NCI-H526 (cell line): ENCODE results near the gene SLC35F4.
"Not testable (repeated sequence)": the region's sequence is repeated elsewhere in the genome, so short reads cannot be mapped to it uniquely, and the experiment has no call there.

Experiments used
- DNase-seq, 2 experiments: peaks; one replicate each; lab custom pipeline; 2025; lab: John Stamatoyannopoulos, UW

SLC35F4 gene

DNA sequence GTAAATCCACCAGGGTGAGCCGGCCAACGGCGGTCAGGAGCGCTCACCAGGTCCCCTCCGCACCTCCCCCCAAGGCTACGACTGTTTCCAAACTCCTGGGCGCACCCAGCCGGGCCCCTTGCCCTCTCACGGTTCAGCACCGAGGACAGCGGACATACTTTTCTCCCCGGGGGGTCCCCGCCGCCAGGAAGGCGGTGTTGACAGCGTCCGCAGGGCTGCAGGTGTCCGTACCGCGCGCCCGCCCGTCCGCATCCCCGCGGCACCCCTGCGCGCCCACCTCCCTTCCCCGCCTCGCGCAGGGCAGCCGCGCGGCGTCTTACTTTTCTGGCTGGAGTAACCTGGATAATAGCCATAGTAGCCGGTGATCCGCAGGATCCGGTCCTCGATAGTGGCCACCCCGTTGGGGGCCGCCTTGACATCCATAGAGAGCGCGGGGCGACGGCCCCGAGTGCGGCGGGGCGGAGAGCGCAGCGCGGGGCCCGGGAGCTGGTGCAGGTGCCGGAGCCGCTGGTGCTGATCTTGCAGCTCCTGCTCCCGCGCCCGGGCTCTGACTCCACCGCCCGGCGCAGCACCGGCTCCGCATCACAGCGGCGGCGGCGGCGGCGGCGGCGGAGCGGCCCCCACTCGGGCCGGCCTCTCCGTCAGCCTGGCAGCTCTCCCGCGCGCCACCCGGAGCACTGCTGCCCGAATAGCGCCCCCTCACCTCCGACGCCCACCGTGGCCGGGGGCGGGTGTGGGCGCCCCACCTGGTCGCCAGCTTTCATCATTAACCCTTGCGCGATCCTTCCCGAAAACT, at the start of gene SLC35F4:
Gene SLC35F4 (minus strand): TSS at position 690 of the 796 bp plus-strand sequence.
- DNase-seq, result peak; percentile 64 to 86

DNA sequence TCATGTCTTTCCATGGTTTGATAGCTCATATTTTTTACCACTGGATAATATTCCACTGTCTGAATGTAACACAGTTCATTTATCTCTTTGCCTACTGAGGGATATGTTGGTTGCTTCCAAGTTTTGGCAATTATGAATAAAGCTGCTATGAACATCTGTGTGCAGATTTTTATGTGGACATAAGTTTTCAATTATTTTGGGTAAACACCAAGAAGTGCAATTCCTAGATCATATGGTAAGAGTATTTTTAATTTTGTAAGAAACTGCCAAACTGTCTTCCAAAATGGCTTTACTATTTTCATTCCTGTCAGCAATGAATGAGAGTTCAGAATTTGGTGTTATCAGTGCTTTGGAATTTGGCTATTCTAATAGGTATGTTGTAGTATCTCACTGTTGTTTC, 43.7 kb upstream of the SLC35F4 start:
- DNase-seq, result no peak

DNA sequence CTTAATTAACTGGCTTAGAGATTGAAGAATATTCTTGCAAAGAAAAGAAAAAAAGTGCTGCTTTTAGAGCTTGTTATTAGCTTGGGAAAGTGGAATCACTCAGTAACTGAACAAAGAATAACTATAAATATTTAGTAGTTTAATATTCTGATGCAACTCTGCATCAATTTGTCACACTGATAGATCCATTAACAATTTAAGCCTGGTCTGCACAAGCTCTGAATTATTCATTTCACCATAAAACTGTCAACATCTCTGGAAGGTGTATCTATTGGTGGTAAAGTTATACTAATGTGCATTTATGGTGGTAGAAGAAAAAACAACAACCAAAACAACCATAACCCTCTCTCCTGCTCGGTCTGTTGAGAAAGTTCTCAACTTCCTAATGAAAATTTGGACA, 38.1 kb upstream of the SLC35F4 start:
- DNase-seq, result no peak

DNA sequence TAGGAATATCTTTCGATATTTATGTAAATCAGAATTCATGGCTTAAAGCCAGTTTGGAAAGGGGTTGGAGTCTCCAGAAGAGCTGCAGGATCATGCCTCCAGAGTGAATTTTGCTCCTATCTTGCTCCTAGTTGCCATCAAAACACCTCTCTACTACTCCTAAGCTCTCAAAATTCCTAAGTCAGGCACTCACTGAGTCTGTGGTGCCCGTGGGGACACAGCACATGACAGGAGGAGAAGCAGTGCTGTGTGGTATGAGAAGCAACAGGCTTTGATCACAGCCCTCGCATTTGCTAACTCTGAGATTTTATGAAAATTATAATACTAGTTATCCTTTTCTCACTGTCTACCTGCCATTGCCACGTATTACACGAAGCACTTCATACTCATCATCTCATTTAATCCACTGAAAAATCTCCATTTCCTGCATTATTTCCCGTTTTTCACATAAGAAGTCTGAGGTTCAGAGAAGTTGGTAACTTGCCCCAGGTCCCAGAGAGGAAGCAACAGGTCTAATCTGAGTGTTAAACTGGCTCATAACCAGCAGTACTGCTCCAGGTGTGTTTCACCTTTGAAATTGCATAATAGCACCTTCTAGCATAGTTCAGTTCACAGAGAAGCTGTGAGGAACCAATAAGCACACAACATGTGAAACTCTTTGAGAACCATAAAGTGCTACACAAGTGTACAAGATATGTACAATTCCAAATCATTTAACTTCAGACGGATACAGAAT, 33.1 kb upstream of the SLC35F4 start:
- DNase-seq, result peak in 1 of 2 experiments; percentile 75

DNA sequence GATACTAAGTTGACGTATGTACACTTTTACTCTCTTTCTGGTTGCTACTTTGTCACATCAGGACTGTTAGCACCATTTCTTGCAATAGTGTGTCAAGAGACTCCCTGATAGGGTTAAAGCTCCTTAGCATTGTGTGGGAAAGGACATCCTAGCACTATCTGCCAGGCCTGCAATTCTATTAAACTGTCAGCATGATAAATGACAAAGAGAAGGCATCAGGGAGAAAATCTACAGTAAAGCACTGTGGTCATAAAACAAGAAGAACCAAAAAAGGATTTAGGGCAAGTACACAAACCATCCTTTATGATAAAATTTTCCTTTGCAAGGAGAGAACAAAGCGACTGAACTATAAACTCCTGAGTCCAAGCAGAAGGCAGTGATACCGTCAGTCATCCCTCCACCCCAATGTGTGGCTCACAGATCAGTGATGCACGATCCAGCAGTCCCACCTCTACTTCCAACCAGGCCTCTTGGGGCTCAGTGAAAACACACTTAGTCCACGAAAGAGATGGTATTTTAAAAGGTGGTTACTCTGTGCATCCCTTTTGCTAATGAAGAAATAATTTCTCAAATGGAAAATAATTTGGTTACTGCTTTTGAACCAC, 31.4 kb upstream of the SLC35F4 start:
- DNase-seq, result peak; percentile 50 to 55

DNA sequence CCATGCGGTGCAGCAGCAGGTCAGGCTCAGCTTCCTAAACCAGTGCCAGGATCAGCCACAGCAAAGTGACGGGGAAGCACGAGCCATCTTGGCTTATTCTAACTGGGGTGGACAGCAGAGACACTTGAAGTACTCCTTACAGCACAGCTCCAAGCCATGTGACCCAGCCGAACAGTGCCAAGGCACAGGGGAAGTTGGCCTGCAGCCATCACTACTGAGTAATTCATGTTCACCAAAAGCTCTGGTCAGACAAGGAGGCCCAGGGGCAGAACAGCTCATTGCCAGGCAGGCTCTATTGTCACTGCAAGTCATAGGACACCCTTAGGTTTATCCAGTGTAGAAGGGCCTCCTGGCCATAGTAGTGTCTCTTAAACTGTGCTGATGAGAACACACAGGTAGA, 23.4 kb upstream of the SLC35F4 start:
- DNase-seq, result no peak

DNA sequence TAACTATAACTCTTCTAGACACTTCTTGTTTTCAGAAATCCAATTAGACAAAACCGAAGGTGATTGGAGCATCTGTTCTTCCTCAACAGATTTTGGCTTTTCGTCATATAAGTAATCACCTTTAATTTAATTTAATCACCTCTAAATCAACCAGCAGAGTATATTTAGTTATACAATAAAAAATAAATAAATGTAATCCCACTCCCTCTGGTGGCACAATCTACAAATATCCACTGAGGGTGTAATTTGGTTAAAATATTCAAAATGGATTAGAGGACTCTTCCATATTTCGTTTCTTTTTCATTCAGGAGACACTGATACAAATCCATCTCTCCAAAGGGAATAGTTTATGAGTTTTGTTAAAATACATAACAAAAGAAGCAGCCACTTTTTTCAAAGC, 18.3 kb upstream of the SLC35F4 start:
- peak in 1 of 2 experiments; percentile 44 for DNase-seq

DNA sequence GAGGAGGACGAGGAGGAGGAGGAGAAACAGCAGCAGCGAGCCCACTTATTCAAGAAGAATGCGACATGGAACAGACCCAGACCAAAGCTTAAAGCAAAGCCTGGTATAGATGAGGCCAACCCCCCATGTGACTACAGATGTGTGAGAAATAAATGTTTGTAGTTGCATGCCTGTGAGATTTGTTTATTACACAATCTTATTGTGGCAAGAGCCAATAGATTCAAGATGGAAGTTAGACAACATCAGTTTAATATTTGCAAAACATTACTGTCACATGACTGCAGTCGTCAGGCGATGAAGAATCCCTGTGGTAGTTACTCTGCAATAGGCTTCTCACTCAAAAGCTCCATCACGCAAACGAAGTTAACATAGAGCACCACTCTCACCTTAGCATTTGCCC, 17.2 kb upstream of the SLC35F4 start:
- DNase-seq, result no peak

DNA sequence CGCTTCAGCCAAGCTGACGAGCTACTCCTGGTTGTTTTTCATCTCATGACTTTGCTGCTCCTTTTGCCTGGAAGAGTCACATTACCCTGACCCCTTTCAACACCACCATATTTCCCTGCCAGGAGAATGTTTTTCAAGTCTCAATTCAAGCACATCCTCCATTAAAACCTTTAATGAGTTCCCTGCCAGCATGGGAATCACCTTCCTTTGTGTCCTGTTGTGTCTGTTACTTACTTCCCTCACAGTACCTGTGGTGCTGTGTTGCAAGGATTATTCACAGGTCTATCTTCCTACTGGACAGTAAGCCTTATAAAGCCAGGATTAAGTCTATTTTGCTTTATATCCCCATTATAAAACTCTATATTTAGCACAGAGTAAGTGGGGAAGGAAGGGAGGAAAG, 13.6 kb upstream of the SLC35F4 start:
- no peak for DNase-seq

DNA sequence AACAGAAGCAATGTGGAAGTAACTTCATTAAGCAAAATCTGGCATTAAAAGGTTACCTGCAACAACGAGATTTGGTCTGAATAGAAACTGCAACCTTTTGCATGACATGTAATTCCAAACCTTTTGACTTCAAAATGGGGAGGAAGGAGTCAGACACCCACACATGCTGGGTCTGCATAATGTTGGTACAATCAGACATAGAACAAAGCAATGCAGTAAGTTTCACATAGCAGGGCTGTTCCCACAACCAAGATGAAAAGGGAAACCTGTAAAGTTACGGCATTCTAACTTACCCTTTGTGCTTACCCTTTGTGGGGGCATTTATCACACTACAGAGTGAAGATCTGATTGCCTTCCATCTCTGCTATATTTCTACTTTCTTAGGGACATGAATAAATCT, 10.1 kb upstream of the SLC35F4 start:
- DNase-seq, result no peak

DNA sequence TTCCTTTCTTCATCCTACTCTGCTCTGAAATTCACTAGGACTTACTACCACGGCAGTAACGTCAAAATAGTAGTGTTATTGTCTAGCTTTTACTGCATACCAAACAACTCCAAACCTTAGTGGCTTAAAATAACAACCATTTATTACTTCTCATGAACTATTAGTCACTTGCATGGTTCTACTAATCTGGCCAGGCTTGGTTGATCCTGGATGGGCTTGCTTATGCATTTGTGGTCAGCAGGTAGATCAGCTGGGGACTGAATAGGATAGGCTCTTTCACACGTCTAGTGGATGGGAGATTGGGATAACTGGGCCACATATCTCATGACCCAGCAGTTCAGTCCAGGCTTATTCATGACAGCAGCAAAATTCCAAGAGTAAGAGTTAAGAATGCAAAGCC, 9.4 kb upstream of the SLC35F4 start:
- DNase-seq, result no peak

DNA sequence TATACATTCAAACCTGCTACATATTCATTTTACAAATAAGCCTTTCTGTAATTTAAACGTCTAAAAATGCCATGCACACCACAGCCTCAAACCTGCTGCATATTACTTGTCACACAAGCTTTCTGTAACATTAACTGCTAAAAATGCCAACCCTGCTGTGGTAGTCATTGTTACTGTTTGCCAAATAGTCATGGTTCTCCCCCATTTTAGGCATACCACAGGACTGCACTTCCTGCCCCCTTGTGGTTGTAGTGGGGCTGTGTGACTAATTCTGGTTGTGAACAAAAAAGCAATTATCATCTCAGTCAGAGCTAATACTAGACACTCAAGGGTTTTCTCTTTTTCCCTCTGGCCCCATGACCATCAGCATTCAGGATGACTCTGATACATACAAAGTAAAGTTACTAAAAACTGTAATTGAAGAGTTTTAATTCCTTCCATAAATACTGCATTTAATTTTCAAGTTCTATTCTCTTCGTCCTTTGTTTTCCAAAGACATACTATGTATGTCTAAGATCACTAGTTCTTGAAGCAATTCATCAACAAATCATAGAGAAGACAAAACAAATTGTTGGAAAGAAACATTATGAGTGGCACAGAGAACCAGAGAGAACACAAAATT, 5.7 kb upstream of the SLC35F4 start:
- peak; percentile 56 to 87 for DNase-seq

DNA sequence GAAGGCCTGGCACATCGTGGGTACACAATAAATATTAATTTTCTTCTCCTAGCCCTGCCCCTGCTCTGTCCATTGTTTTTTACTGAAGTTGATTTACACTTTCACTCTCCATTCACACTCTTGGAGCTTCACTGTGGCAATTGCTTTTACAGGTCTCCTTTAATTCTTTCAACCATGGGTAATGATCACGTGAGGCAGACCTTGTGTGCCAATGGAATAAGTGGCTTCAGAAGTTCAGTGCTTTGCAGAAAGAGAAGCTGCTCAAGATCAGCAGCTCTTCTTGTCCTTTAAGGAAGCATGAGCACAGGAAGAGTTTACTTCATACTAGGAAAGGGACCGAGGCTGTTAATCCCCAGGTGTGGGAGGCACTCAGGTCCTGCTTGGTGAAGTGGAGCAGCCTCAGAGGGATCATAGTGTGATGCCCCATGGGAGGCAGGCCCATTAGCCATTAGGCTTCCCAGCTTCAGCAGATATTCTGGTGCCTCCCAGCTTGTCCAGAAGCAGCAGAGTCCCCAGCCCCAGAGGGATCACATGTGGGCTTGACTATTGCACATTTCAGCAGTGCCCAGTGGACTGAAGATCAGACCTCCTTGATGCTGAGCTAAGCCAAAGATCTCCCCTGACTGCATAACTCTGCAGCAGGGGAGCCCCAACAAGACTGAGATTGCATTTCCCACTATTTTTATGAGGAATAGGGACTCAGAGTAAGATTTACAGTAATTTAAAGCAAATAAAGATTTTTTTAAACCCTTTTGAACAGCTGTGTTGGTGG, 5.0 kb upstream of the SLC35F4 start:
- DNase-seq, result peak; percentile 25 to 63

DNA sequence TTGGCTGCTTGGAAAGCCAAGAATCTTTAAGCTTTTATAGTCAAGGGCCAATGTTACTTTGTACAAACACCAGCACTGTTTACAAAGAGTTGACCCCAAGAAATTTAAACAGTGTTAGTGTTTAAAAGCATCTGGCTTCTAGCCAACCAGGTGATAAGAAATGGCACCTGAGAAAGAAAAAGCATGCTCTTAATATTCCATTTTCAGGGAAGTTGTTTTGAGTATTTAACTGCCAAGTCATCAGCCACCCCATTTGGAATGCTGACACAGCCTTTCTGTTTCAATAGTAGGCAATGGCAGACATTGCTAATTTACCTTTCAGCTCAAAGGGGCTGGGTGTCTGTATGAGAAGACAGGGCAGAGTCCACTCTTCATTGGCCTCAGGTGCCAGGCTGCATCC, 3.7 kb upstream of the SLC35F4 start:
- DNase-seq, result peak; percentile 44 to 69

DNA sequence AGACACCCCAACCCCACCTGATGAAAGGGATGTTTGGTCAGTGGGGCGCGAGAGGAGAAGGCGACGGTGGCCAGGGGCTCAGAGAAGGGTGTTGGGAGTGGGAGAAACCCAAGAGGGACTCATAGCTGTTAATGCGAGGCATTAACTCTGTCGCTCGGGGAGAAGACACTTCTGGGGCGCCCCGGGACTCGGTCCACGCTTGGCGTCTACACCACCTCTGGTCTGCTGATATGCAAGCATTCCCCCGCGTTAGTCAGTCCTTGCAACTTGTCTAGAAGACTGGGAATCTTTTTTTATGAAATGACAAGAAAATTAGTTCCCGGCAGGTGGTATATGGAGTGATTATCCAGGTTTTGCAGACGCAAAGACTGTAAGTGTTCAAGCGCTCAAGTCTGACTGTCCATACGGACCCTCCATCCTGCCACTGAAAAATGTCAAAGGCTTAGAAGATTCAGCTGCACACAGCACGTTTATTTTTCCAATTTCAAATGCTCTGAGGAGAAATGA, 360 bp upstream of the SLC35F4 start:
- DNase-seq, result peak; percentile 64 to 75

DNA sequence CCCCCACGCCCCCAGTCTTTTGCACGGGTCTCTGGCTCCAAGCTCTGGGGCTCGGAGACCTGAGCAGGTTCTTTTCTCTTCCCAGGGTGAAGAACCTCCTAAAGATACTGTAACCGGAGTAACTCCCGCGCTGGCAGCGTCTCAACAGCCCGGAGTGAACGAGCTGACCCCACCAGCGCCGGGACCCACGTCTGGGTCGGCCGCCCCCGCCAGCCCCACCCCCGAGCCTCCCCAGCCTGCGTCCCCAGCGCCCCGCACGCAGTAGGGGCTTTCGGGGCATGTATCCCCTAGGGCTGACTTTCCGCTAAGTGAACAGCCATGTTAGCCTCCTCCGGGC, 858 bp downstream of the SLC35F4 start:
- DNase-seq, result peak in 1 of 2 experiments; percentile 89

DNA sequence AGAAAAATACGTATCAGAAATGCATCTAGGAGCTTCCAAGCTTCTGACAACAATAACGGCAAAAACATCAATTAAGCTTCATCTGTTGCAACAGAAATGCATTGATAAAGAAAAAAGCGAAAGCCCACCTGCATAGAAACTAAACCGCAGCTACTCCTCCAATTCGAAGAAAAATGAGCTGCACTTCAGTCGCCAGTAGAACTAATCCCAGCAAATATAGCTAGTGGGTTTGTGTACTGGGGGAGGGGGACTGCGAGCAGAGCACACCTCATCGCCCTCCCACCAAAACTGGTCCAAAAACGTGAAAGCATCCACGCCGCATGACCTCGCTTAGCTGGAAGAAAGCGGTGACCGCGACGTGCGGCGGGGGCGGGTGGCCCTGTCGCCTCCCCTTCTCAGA, 1.2 kb downstream of the SLC35F4 start:
- peak; percentile 45 to 89 for DNase-seq

DNA sequence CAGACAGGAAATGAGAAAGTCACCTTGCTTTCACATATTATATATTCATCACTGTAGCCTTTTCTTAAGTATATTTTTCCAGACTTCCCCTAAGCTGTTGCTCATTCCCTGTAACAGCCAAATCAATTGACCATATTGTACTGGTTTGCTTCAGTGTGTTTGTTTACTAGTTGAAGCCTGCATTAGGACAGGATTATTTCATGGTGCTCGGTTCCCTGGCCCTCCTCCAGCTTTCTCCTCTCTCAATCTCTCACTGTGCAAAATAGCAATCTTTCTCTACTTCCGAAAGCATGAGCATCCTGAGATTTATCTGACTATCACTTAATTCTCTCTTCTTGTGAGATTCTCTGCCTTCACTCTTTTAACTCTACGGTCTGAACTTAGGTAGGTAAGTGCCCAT, 2.4 kb downstream of the SLC35F4 start:
- peak in 1 of 2 experiments; percentile 33 for DNase-seq

DNA sequence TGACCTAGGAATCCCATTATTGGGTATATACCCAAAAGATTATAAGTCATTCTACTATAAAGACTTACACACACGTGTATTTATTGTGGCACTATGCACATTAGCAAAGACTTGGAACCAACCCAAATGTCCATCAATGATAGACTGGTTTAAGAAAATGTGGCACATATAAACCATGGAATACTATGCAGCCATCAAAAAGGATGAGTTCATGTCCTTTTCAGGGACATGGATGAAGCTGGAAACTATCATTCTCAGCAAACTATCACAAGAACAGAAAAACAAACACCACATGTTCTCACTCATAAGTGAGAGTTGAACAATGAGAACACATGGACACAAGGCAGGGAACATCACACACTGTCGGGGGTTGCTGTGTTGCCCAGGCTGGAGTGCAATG, 10.2 kb downstream of the SLC35F4 start:
- not testable (repeated sequence) for DNase-seq

DNA sequence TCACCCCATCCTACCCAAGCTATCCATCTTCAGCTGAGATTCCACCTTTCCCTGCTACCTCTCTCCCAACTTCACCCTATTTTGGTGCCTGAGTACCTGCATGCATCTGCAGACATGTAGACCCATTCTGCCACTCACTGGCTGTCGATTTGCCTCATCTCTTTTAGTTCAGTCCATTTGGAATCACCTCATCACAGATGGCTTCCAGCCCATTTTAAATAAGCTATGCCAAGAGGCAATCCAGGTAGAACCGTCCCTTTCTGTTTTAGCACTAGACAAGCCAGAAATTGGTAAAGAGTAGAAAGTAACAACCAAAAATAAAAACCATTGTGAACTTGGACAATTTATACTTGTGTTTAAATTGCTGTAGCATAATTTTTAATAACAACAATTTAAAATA, 11.3 kb downstream of the SLC35F4 start:
- DNase-seq, result no peak

DNA sequence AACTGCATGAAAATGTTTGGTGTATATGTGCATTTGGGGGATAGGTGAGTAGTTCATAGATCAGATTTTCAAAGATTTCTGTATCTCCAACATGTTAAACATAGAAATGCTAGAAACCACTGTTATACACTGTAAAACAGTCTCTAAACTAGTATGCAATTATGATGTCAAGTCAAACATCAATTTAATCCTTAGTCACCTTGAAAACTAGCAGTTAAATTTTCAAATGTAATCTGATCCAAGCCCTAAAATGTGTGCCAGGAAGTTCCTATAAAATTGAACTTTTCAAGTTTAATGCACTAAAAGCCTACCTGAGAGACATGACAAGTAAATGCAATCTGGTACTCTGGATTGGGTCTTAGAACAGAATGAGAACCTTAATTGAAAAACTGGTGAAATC, 14.5 kb downstream of the SLC35F4 start:
- no peak for DNase-seq

DNA sequence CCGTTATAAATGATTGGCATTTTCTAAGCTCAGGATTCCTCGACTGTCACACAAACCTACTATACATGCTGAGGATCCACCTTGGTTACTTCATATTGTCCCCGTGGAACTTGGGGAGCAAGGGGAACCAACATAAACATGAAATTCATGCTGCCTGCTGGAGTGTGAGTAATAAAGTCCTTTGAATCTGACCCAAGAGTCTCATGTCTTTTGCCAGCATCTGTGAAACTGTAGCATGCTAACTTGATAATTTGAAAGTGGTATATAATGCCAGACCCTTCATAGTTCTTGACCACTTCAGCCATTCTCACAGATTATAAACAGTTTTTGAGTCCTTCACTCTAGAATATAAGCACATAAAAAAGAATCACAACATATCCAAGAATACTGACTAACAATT, 17.1 kb downstream of the SLC35F4 start:
- no peak for DNase-seq
